Measurements from ENCODE around the gene RPS6KA5.
"Not testable (repeated sequence)": the region's sequence is repeated elsewhere in the genome, so short reads cannot be mapped to it uniquely, and the experiment has no call there.

The RPS6KA5 gene

DNA sequence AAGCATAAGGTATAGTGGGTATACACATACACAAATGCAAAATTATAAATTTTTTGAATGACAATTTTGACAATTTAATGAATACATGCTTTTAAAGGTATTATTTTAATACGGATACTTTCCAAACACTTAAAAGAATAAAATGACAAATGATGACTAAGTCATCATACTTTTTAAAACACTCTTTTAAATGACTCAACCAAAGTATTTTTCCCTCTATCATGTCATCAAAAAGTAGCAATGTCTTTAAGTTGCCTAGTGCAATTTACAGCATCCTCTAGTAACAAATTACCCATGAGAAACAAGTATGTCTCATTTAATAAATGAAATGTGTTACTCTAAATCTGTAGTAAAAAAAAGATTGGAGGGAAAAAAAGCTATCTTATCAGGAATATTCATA, 73.3 kb downstream of the RPS6KA5 start:
- DNase-seq (ENCODE audit: low read depth in 4 of 4, low spot score in 1 of 4): no peak

DNA sequence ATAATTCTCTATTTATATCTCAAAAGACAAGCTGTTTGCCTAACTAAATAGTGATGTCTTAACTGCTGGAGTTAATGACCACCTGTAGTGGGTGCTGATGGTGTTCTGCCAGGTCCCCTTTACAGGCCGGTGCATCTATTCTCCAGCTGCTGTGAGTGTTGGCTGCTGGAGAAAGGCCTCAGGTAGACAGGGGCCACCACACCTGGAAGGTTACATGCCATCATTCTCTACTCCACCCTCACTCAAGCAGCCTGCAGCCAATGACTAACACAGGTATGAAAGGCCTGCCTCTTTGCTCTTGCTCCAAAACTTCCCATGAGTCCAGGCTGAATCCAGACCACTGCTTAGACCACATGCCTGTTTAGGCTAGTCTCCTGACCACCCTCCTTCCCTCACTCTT, 73.9 kb downstream of the RPS6KA5 start:
- DNase-seq (ENCODE audit: low read depth in 4 of 4, low spot score in 1 of 4): no peak

DNA sequence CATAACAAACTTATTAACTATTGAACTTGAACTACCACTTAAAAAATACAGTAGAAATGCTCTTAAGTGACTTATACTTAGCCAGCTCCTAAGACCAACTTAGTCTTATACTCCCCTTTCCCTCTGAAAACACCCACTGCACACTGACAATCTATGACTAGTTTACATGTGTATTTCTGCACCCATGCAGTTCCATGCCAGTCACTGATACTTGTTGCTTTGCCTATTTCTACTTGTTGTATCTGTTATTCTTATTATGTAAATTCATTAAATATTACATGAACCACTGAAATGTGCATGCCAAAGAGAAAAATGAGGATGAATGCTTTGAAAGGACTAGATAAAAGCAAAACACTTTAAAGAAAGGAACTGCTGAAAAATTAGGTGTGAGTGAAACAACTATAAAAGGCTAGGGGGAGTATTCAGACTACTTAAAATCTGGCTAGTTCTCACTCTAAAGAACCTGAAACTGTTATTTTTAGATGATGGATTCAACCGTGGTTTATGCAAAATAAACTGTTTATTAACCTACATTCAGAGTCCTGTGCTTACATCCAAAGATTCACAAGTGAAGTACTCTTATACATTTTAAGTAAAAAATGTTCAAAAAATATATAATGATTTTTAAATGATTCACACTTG, 74.7 kb downstream of the RPS6KA5 start:
- DNase-seq (ENCODE audit: low read depth in 4 of 4, low spot score in 1 of 4): no peak

DNA sequence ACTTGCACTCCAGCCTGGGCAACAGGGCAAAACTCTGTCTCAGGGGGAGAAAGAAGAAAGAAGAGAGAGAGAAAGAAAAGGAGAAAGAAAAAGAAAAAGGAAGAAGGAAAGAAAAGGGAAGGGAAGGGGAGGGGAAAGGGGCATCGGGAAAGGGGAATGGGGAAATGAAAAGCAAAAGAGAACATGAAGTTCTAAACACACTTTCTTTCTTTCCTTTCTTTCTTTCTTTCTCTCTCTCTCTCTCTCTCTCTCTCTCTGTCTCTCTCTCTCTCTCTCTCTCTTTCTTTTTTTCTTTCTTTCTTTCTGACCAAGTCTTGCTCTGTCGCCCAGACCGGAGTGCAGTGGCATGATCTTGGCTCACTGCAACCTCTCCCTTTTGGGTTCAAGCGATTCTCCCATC, 76.9 kb downstream of the RPS6KA5 start:
- DNase-seq (ENCODE audit: low read depth in 4 of 4, low spot score in 1 of 4): no peak

DNA sequence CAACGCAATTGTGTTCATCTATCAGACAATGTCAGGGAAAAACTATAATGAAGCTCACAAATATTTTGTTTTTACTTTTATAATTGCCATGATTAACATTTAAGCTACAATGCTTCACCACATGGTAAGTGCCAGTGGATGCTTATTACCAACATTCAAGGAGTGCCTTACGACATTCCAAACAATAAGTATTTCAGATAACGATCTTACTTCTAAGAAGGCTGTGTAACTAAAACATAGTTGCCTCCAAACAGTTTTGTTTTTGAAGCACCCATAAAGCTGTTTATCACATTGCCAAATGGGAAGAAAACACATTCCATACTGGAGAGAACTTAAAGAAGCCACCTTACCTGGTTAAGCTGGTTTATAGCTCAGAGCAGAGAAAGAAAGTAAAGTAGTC, 78.8 kb downstream of the RPS6KA5 start:
- no peak for DNase-seq (ENCODE audit: low read depth in 4 of 4, low spot score in 1 of 4)

DNA sequence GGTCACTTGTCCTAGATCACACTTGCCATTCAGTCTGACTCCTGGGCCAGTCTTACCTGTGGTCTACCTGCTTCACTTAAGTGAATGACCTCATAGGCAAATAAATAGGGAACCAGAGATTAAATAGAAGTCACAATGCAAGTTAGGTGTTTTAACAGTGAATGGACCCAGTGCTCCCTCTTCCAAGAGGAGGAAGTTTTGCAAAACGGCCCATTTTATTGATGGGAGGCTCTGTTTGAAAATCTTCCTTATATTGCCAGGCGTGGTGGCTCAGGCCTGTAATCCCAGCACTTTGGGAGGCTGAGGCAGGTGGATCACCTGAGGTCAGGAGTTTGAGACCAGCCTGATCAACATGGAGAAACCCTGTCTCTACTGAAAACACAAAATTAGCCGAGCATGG, 79.8 kb downstream of the RPS6KA5 start:
- DNase-seq (ENCODE audit: low read depth in 4 of 4, low spot score in 1 of 4): not testable (repeated sequence)

DNA sequence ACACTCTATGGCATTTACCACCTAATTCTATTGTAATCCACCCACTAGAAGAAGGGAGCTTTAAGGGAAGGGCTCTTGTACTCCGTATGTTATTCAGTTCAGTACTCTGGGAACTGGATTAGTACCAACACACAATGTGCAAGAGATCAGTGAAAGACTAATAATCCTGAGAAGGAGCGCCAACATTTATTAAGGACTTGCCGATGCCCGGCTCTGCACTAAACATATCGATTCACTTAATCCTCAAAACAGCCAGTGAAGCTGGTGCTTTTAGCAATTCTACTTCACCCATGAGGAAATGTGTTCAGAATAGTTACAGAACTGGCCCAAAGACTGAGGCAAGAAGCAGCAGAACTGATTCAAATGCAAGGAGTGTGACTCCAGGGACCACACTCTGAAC, 80.9 kb downstream of the RPS6KA5 start:
- no peak for DNase-seq (ENCODE audit: low read depth in 4 of 4, low spot score in 1 of 4)

DNA sequence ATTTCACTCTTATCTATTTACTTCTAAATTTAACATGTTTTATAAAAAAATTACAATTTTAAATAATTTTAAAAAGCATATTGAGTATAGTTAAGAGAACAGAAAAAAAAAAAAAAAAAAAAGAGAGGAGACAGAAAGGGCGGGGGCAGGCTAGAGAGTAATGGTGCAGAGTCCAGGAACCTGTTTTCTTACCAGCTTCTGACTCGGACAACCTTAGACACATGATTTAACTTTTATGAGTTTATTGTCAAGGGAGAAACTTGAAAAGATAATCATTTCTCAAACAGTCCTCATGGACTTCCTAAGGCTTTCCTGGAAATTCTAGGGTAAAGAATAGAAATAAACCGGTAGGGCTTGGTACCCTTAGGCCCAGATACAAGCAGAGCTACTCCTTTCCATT, 84.3 kb downstream of the RPS6KA5 start:
- no peak for DNase-seq (ENCODE audit: low read depth in 4 of 4, low spot score in 1 of 4)

DNA sequence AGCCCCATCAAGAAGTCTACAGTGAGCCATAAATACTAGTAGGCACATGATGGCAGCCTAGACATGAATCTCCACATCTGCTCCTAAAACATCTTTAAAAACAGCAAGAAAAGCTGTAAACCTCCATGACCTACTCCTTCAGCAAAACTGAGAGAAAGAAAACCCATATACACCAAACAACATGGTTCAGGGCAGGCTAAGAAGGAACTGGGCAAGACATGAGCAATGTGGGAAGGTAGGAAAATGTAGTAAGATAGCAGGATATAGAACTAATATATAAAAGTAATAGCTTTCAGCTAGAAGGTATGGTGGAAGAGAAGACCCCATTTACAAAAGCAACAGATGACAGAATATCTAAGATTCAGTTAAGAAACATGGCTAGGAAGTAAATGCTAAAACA, 88.8 kb downstream of the RPS6KA5 start:
- no peak for DNase-seq (ENCODE audit: low read depth in 4 of 4, low spot score in 1 of 4)

DNA sequence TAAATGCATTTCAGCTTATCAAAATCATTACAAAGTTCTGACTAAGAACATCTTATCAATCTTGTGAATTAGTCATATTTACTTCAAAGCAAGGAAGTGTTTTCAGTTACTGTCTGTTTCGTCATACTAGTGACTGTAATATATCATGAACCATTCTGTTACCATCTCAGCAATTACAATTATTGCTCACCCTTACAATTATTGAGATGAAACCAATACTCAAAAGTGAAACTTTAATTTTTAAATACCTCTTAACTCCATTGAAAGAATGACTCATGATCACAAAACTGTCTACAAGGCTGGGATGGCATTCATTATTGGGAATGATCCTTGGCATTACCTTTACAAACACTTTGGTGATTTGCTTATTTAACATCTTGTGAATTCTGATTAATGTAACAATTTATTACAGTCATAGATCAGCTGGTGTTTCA, 90.3 kb downstream of the RPS6KA5 start:
- no peak for DNase-seq (ENCODE audit: low read depth in 4 of 4, low spot score in 1 of 4)

DNA sequence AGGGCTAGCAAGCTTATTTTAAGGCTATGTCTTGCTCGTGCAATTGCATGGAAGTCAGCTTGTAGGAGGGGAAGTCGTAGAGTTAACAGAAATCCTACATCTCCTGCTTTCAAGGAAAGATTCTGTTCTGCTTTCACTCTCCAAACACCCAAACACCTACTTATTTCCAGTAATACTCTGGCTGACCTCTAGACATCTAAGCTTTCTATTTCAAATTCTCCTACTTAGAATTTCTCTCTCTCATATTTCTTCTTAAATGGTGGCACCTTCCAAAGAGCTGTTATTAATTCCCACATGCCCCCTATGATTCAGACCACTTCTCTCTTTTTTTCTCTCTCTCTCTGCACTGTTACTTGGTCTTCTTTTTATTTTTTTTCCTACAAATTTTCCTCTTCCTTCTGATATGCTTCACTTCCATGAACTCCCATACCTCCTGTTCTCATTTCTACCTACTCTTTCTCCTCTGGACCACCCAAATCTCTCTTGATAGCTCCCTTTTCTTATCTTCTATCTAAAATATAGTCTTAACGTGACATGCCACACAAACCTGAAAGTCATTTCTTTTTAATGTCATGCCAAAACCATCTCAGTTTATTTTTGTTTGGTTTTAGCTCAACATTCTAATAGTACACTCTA, 90.8 kb downstream of the RPS6KA5 start:
- DNase-seq (ENCODE audit: low read depth in 4 of 4, low spot score in 1 of 4): no peak

DNA sequence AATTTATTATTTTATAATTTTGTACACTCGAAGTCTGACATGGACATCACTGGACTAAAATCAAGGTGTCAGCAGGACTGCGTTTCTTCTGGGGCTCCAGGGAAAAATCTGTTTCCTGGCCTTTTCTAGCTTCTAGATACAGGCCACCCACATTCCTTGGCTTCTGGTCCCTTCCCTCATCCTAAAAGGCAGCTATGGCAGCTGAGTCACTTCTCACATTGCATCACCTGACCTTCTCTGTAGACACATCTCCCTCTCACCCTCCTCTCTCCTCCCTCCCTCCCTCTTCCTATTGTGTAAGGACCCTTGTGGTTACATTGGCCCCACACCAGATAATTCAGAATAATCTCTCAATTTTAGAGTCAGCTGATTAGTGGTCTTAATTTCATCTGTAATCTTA, 92.4 kb downstream of the RPS6KA5 start:
- DNase-seq (ENCODE audit: low read depth in 4 of 4, low spot score in 1 of 4): no peak

DNA sequence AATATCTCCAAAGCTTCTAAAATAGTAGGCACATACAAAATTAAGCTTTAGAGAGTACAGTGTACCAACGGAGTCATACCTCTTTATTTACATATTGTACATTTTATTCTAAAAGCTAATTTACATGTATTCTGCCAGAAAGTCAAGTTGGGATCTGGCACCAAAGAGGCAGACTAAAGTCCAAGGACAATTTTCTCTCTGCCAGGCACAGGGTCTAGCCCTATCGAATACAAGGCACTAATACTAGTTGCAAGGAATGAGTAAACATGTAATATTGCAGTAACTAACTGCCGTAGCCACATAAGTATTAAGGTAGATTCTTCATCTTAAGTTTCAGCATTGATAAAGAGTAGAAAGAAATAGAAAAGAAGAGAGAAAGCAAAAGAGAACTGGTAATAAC, 93.9 kb downstream of the RPS6KA5 start:
- no peak for DNase-seq (ENCODE audit: low read depth in 4 of 4, low spot score in 1 of 4)

DNA sequence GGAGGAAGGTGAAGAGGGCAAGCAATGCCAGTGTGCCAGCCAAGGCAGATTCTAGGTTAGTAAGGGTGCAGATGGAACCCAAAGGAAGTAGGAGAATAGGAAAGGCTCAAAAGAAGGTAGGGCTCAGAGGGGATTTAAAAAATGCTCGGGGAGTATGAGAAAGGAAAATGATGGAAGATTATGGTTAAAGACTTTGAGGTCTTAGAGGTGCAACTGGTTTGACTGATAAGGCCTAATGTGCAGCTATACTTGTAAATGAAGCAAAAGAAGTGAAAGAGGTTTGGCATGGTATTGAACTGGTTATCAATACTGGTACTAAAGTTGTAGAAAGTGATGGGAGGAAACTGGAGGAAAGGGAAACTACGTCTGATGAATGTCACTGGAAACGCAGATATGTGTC, 94.7 kb downstream of the RPS6KA5 start:
- DNase-seq (ENCODE audit: low read depth in 4 of 4, low spot score in 1 of 4): no peak

DNA sequence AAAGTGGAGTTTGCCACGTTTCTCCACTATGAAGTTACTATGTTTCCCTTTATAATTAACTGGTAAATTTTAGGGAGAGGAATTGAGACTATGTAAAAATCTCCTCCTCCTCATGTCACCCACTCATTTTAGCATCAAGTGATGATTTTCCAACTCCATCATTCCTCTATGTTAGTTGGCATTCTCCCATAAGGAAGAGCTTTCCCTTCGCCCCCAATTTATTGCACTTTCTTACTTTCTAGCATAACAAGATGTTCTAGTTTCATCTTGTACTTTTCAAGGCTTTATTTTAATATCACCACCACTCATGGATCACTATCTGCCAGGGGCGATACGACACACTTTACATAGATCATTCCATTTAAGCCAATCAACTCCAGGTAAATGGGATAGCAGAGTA, 97.1 kb downstream of the RPS6KA5 start:
- DNase-seq (ENCODE audit: low read depth in 4 of 4, low spot score in 1 of 4): no peak

DNA sequence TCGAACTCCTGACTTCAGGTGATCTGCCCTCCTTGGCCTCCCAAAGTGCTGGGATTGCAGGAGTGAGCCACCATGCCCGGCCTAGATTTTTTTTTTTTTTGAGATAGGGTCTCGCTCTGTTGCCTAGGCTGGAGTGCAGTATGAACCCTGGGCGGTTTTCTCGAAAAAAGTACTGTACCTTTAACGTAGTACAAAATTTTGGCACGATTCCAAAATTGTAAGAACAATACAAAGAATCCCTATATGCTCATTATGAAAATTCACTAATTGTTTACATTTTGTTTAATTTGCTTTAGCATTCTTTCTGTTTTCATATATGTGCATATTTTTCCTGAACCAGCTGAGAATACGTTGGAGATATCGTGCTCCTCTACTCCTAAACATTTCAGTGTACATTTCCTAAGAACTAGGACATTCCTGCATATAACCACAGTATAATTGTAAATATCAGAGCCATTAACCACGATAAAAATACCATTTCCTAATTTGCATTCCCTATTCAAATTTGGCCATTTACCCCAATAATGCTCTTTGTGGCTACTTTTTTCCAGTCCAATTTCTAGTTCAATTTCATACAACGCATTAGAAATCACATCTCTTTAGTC, 97.8 kb downstream of the RPS6KA5 start:
- DNase-seq (ENCODE audit: low read depth in 4 of 4, low spot score in 1 of 4): no peak

DNA sequence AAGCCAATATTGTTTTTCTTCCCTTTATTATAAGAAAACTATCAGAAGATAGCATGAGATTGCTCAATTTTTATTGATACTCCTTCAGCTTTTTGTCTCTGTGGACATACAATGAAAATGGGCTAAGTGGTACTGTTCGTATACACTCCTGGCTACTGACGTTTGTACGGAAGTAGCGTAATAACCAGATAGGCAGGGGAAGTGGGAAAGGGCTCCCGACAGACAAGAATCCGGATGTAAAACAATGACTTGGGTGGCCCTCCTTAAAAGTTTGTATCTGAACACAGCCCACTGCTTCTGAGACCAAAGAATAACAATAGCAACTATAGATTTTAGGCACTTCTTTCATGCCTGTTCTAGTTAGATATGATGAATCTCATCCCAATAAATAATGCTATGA, 99.6 kb downstream of the RPS6KA5 start:
- no peak for DNase-seq (ENCODE audit: low read depth in 4 of 4, low spot score in 1 of 4)

DNA sequence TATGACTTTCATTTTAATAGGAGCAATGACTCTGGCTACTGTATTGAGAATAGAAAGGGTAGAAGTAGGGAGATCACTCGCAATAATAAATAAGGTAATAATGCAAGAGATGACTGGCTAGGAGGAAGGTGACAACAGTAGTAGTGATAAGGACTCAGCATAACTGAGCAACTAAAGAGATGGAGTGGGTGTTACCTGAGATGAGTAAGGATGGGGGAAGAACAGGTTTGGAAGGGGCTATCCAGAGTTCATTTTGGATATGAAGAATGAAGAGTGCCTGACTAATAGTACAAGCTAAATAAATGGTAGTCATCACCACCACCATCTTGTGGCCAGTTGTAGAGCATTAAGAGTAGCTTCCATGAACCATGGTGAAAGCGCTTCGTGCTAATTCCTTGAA, 101.1 kb downstream of the RPS6KA5 start:
- DNase-seq (ENCODE audit: low read depth in 4 of 4, low spot score in 1 of 4): no peak

DNA sequence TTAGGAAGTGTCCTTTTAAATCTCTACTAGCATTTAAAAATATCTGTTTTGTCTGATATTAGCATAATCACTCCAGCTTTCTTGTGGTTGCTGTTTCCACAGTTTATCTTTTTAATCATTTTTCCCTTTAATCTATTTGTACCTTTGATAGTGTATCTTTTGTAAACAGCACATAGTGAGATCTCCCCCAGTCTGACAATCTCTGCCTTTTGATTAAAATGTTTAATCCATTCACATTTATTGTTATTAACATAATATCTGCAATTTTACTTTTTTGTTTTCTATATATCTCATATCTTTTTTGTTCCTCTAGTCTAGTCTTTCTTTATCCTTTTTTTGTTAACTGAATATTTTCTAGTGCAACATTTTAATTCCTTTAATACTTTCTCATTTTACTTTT, 104.2 kb downstream of the RPS6KA5 start:
- no peak for DNase-seq (ENCODE audit: low read depth in 4 of 4, low spot score in 1 of 4)

DNA sequence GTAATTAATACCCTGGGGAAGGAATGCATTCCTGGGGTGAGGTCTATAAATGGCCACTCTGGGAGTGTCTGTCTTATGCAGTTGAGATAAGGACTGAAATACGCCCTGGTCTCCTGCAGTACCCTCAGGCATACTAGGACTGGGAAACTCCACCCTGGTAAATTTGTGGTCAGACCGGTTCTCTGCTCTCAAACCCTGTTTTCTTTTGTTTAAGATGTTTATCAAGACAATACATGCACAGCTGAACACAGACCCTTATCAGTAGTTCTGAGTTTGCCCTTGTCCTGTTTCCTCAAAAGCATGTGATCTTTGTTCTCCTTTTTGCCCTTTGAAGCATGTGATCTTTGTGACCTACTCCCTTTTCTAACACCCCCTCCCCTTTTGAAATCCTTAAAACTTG, 106.8 kb downstream of the RPS6KA5 start:
- DNase-seq (ENCODE audit: low read depth in 4 of 4, low spot score in 1 of 4): not testable (repeated sequence)

DNA sequence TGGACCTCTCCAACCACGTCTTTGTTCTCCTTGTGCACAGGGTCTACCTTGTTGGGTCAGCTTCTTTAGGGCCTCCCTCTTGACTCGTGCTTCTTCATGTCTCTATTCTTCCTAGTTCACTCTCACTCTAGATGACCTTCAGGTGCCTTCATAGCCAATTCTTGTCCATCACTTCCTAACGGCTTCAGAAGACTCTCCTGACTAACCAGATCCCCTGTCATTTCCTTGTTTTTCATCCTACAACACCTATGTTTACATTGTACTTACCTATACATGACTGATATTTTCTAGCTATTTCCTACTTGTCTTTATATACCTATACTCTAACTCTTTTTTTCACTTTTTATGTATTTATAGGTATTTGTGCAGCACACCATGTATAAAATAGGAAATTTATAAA, 117.1 kb downstream of the RPS6KA5 start:
- no peak for DNase-seq (ENCODE audit: low read depth in 4 of 4, low spot score in 1 of 4)

DNA sequence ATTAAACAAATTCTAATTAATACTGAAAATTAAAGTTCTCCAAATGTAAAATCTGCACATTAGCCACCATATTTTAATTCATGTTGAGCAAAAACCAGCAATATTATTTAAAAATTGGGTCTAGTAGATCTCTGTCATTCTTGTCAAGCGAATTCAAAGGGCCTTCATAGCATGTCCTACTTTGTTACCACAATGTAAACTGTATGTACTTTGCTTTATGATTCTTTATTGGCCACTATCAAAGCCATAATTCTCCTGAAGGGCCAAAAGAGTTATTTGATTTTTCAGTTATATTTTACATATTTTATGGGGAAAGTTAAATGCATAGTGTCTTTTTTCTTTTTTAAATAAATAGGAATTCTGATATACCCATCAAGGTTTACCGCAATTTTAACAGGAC, 117.9 kb downstream of the RPS6KA5 start:
- DNase-seq (ENCODE audit: low read depth in 4 of 4, low spot score in 1 of 4): no peak

DNA sequence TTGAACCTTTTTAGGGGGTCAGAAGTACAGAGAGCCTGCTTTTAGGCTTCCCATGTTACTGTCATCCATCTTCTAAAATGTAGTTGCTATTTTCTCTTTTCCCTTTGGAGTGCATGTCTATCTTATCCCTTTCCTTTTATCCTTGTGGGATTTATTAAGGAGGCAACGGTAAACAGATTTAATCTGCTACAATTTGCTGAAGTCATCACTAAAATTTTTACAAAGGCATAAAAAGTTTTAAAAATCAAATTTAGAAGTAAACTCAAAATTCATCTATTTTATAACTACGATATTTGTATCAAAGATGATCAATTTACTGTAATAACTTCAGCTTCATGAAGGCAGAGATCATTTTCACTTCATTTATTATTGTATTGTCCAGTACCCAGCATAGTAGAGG, 118.7 kb downstream of the RPS6KA5 start:
- DNase-seq (ENCODE audit: low read depth in 4 of 4, low spot score in 1 of 4): no peak
